NK-92 (cell line): Measurements from ENCODE around the gene NRAP.
"Not testable (repeated sequence)": the region's sequence is repeated elsewhere in the genome, so short reads cannot be mapped to it uniquely, and the experiment has no call there.

Source experiments
- DNase-seq: peaks from one replicate; lab custom pipeline; 2025; ENCODE audit not compliant: unreplicated experiment; lab: John Stamatoyannopoulos, UW

The NRAP gene

GRCh38 chr10:113683300-113683699 lies 19.5 kb upstream of the NRAP start:
- DNase-seq, result no peak

GRCh38 chr10:113681533-113682470 lies 18.0 kb upstream of the NRAP start:
- no peak for DNase-seq

GRCh38 chr10:113680190-113681111 lies 16.6 kb upstream of the NRAP start:
- DNase-seq, result no peak

GRCh38 chr10:113679463-113680189 lies 15.8 kb upstream of the NRAP start, which contains the start of gene CASP7:
Gene CASP7, plus strand, starts transcription at chr10:113679912. Its CDS starts 17,582 bp downstream, at chr10:113697494.
- peak; percentile 6 for DNase-seq

- no peak for DNase-seq
Observed at GRCh38 chr10:113666682-113667252, 2.9 kb upstream of the NRAP start.

GRCh38 chr10:113665806-113666354 lies 2.0 kb upstream of the NRAP start:
- no peak for DNase-seq

- DNase-seq, result no peak
Observed at GRCh38 chr10:113665352-113665751, 1.5 kb upstream of the NRAP start.

GRCh38 chr10:113663142-113663541 lies 699 bp downstream of the NRAP start:
- DNase-seq, result no peak

- DNase-seq, result no peak
Observed at GRCh38 chr10:113661332-113661731, 2.5 kb downstream of the NRAP start.

- DNase-seq, result no peak
Observed at GRCh38 chr10:113657544-113657943, 6.3 kb downstream of the NRAP start.

- DNase-seq, result no peak
Observed at GRCh38 chr10:113656896-113657295, 6.9 kb downstream of the NRAP start.

GRCh38 chr10:113652456-113652855 lies 11.4 kb downstream of the NRAP start:
- DNase-seq, result not testable (repeated sequence)

GRCh38 chr10:113651898-113652297 lies 11.9 kb downstream of the NRAP start:
- DNase-seq, result no peak

GRCh38 chr10:113651021-113651420 lies 12.8 kb downstream of the NRAP start:
- DNase-seq, result no peak

GRCh38 chr10:113650172-113650571 lies 13.7 kb downstream of the NRAP start:
- DNase-seq, result no peak

GRCh38 chr10:113648478-113648877 lies 15.4 kb downstream of the NRAP start:
- no peak for DNase-seq

- DNase-seq, result no peak
Observed at GRCh38 chr10:113647812-113648211, 16.0 kb downstream of the NRAP start.

- DNase-seq, result no peak
Observed at GRCh38 chr10:113646336-113647201, 17.3 kb downstream of the NRAP start.
